ENCODE results near the gene ACTN4.

Gene ACTN4

DNA sequence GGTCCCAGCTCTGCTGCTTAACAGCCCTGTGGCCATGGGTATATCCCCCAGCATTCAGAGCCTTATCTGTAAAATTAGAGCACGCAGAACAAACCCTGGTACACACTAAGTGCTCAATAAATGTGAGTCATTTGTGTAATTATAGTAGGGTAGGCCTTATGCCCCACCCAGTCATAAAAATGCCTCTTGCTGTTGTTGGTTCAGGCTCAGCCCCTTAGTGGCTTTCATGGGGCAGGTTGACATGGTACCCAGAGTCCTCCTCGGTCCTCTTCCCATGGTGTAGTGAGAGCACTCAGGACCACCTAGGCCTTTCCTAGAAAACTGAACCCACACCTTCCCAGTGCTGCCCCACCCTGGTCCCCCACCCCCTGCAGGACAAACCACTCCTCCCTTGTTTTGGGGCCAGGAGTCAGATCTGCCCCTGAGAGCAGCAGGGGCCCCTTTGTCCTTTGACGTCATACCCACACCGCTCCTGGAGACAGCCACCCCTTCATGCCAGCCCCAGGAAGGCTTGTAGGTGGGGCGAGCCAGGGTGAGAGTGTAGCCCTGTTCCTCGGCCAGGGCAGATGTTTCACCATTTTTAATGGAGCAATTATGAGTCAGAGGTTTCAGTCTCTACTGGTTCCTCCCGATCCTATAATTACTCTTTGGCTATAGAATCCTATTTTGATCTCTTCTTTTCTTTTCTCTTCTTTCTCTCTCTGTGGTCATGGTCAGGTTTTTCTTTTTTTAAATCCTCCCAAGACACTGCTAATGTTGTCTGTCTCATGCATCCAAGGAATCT, 36.8 kb downstream of the ACTN4 start:
- Histone ChIP-seq H3K27ac (ENCODE audit: low read depth, low read length) (peak overlapping the region; percentile 80), H3K4ac (ENCODE audit: low read depth, low read length) (peak overlapping the region; percentile 83)
- WGBS (ENCODE audit: extremely low coverage, insufficient coverage, low lambda C conversion rate) = no CpG with 5 or more reads among the region's 7 CpGs

DNA sequence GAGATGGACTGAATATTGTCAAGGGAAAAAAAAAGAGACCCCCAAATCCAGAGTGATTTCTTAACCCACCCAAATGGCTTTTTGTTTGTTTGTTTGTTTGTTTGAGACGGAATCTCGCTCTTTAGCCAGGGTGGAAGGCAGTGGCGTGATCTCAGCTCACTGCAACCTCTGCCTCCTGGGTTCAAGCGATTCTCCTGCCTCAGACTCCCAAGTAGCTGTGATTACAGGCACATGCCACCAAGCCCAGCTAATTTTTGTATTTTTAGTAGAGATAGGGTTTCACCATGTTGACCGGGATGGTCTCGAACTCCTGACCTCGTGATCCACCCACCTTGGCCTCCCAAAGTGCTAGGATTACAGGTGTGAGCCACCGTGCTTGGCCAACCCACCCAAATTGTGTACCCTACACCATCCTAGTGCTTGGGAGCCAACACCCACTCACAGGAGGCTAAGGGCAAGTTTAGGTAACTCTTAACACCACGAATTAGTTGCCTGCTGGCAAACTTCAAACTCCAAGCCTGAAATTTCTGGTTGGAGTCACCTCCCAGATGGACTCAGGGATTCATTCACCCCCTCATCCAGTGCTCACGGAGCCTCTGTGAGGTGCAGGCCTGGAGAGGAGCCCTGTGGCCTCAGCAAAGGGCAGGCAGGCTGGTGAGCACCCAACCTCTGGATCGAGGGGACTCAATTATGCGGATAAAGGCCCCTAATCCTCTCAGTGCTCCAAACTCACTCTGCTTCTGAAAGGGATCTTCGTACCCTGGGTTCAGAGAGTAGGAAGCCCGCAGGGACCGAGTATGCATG, 37.6 kb downstream of the ACTN4 start:
- no peak for DNase-seq
- no peaks in the 10 kb centered on the region for H3K36me3 ChIP-seq (ENCODE audit: control insufficient read depth, insufficient read depth, low read length)
- no peak overlapping the region for H4K5ac ChIP-seq (ENCODE audit: low read length)
- H2BK5ac ChIP-seq (ENCODE audit: low read length) = peak overlapping the region; percentile 30
- H3K27ac ChIP-seq (ENCODE audit: low read depth, low read length) = peak overlapping the region; percentile 80
- no peak overlapping the region for H3K23ac ChIP-seq (ENCODE audit: low read length)
- WGBS (ENCODE audit: extremely low coverage, insufficient coverage, low lambda C conversion rate) = no CpG with 5 or more reads among the region's 15 CpGs
- peak overlapping the region; percentile 41 for H2AK5ac ChIP-seq (ENCODE audit: low read length)
- H3K27me3 ChIP-seq (ENCODE audit: insufficient read depth, low read length, poor library complexity) = no peaks in the 10 kb centered on the region
- H3K4me3 ChIP-seq (ENCODE audit: low read length) = no peak overlapping the region
- peak overlapping the region; percentile 55 for H3K9ac ChIP-seq (ENCODE audit: low read length)
- H3K79me2 ChIP-seq (ENCODE audit: control insufficient read depth, insufficient read depth, low read length) = peaks cover 69% of the 10 kb centered on the region
- peak overlapping the region; percentile 70 for H3K4ac ChIP-seq (ENCODE audit: low read depth, low read length)
- peak overlapping the region; percentile 82 for H3K56ac ChIP-seq (ENCODE audit: low read length)
- H3K4me1 ChIP-seq (ENCODE audit: control insufficient read depth, low read depth, low read length) = peaks cover 33% of the 10 kb centered on the region
- H2BK120ac ChIP-seq (ENCODE audit: low read depth, low read length) = no peak overlapping the region
- H3K79me1 ChIP-seq (ENCODE audit: low read length) = peaks cover 30% of the 10 kb centered on the region
- H2BK15ac ChIP-seq (replicated peaks; ENCODE audit: low read depth) = no peak overlapping the region
- no peak overlapping the region for H4K8ac ChIP-seq (ENCODE audit: low read depth, low read length)
- H3K18ac ChIP-seq (ENCODE audit: low read length) = peak overlapping the region; percentile 42
- H3K4me2 ChIP-seq (ENCODE audit: low read length) = no peak overlapping the region

More for the DNA sequence above, 36.8 kb downstream of the ACTN4 start:
- Histone ChIP-seq H3K9ac (ENCODE audit: low read length) (peak overlapping the region; percentile 48), H4K5ac (ENCODE audit: low read length) (no peak overlapping the region), H4K8ac (ENCODE audit: low read depth, low read length) (peak overlapping the region; percentile 31), H2BK120ac (ENCODE audit: low read depth, low read length) (peak overlapping the region; percentile 30), H3K4me3 (ENCODE audit: low read length) (no peak overlapping the region), H2AK5ac (ENCODE audit: low read length) (peak overlapping the region; percentile 71), H3K27me3 (ENCODE audit: insufficient read depth, low read length, poor library complexity) (no peaks in the 10 kb centered on the region), H3K18ac (ENCODE audit: low read length) (peak overlapping the region; percentile 84), H3K79me2 (ENCODE audit: control insufficient read depth, insufficient read depth, low read length) (peaks cover 71% of the 10 kb centered on the region), H3K23ac (ENCODE audit: low read length) (peak overlapping the region; percentile 4), H2BK5ac (ENCODE audit: low read length) (peak overlapping the region; percentile 62), H2BK15ac (replicated peaks; ENCODE audit: low read depth) (no peak overlapping the region), H3K36me3 (ENCODE audit: control insufficient read depth, insufficient read depth, low read length) (no peaks in the 10 kb centered on the region), H3K56ac (ENCODE audit: low read length) (peak overlapping the region; percentile 71), H3K79me1 (ENCODE audit: low read length) (peaks cover 29% of the 10 kb centered on the region), H3K4me2 (ENCODE audit: low read length) (peak overlapping the region; percentile 1), H3K4me1 (ENCODE audit: control insufficient read depth, low read depth, low read length) (peaks cover 33% of the 10 kb centered on the region)
- peak; percentile 45 for DNase-seq

DNA sequence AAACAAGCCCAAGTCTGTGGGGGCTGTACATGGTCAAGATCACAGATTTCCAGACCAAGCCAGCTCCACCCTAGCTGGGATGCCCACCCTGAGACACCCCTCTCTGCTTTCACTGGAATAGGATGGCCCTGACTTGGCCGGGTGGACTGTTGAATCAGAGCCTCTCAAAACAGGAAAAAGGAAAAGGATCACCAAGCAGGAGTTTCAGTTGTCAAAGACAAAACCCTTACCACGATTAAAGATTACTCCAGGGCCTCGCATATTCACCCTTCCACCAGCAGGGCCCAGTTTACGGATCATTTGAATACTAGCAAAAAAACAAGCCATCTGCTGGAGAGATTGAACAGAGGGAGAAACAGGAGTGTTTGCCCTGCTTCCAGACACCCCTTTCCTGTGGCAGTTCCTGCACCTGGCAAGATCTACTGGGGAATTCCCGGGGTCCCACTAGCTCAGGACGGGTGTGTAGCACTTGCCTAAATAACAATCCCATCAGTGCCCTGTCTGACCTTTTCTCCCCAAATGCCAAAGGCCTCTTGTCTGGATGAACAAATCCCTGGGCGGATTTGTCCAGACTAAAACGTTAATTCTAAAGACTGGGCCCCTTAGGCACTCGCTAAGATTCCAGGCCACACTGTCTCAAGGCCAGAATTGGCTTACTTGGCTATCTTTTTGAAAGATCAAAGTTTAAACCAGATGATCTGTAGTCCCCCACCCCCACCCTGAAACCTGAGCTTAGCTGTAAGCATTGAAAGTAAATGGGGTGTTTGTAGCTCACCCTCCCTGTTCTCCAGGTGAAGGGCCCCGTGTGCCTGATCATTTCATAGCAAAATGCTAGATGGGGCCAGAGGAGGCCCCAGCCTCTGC, 38.4 kb downstream of the ACTN4 start:
- Histone ChIP-seq H3K4ac (ENCODE audit: low read depth, low read length) (peak overlapping the region; percentile 70), H3K27me3 (ENCODE audit: insufficient read depth, low read length, poor library complexity) (no peaks in the 10 kb centered on the region), H3K79me2 (ENCODE audit: control insufficient read depth, insufficient read depth, low read length) (peaks cover 72% of the 10 kb centered on the region), H4K5ac (ENCODE audit: low read length) (no peak overlapping the region), H2AK5ac (ENCODE audit: low read length) (no peak overlapping the region), H3K9ac (ENCODE audit: low read length) (peak overlapping the region; percentile 60), H3K56ac (ENCODE audit: low read length) (peak overlapping the region; percentile 82), H4K8ac (ENCODE audit: low read depth, low read length) (no peak overlapping the region), H2BK5ac (ENCODE audit: low read length) (peak overlapping the region; percentile 31), H3K4me3 (ENCODE audit: low read length) (no peak overlapping the region), H2BK15ac (replicated peaks; ENCODE audit: low read depth) (no peak overlapping the region), H3K36me3 (ENCODE audit: control insufficient read depth, insufficient read depth, low read length) (no peaks in the 10 kb centered on the region), H3K27ac (ENCODE audit: low read depth, low read length) (peak overlapping the region; percentile 64), H3K18ac (ENCODE audit: low read length) (peak overlapping the region; percentile 46), H2BK120ac (ENCODE audit: low read depth, low read length) (no peak overlapping the region), H3K79me1 (ENCODE audit: low read length) (peaks cover 28% of the 10 kb centered on the region), H3K23ac (ENCODE audit: low read length) (no peak overlapping the region), H3K4me1 (ENCODE audit: control insufficient read depth, low read depth, low read length) (peaks cover 33% of the 10 kb centered on the region), H3K4me2 (ENCODE audit: low read length) (no peak overlapping the region)
- peak; percentile 85 for DNase-seq
- no CpG with 5 or more reads among the region's 10 CpGs for WGBS (ENCODE audit: extremely low coverage, insufficient coverage, low lambda C conversion rate)

DNA sequence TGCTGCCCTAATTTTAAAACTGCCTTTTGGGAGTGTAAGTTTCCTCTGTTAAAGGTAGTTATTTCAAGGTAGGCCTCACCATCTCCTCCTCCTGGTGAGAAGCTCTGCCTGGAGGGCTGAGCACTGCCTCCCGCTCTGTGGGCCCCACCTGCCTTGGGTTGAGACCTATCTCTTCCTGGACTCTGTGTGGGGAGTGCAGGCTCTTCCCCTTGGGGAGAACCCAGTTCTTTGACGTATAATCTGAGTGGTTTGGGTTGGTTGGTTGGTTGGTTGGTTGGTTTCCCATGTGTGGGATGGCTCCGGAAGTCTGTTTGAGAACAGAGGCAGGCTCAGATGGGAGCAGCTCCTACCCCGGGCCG, 39.1 kb downstream of the ACTN4 start:
- Histone ChIP-seq H3K23ac (ENCODE audit: low read length) (no peak overlapping the region), H4K8ac (ENCODE audit: low read depth, low read length) (no peak overlapping the region), H2AK5ac (ENCODE audit: low read length) (no peak overlapping the region), H3K4me3 (ENCODE audit: low read length) (no peak overlapping the region), H2BK120ac (ENCODE audit: low read depth, low read length) (no peak overlapping the region), H4K5ac (ENCODE audit: low read length) (no peak overlapping the region), H3K27ac (ENCODE audit: low read depth, low read length) (peak overlapping the region; percentile 64), H3K18ac (ENCODE audit: low read length) (peak overlapping the region; percentile 46), H2BK5ac (ENCODE audit: low read length) (no peak overlapping the region), H3K36me3 (ENCODE audit: control insufficient read depth, insufficient read depth, low read length) (no peaks in the 10 kb centered on the region), H3K9ac (ENCODE audit: low read length) (peak overlapping the region; percentile 60), H3K79me1 (ENCODE audit: low read length) (peaks cover 25% of the 10 kb centered on the region), H3K27me3 (ENCODE audit: insufficient read depth, low read length, poor library complexity) (no peaks in the 10 kb centered on the region), H3K4me1 (ENCODE audit: control insufficient read depth, low read depth, low read length) (peaks cover 33% of the 10 kb centered on the region), H3K79me2 (ENCODE audit: control insufficient read depth, insufficient read depth, low read length) (peaks cover 67% of the 10 kb centered on the region), H3K4me2 (ENCODE audit: low read length) (no peak overlapping the region), H3K56ac (ENCODE audit: low read length) (peak overlapping the region; percentile 73), H2BK15ac (replicated peaks; ENCODE audit: low read depth) (no peak overlapping the region), H3K4ac (ENCODE audit: low read depth, low read length) (no peak overlapping the region)
- no peak for DNase-seq
- no CpG with 5 or more reads among the region's 5 CpGs for WGBS (ENCODE audit: extremely low coverage, insufficient coverage, low lambda C conversion rate)

DNA sequence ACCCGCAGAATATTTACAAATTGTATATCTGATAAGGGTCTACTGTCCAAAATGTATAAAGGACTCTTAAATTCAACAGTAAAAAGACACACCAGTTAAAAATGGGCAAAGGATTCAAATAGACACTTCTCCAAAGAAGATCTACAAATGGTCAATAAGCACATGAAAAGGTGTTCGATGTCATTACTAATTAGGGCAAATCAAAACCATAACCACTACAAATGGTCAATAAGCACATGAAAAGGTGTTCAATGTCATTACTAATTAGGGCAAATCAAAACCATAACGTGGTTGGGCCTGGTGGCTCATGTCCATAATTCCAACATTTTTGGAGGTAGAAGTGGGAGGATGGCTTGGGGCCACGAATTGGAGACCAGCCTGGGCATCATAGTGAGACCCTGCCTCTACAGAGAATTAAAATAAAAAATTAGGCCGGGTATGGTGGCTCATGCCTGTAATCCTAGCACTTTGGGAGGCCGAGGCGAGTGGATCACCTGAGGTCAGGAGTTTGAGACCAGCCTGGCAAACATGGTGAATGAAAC, 40.5 kb downstream of the ACTN4 start:
- H2BK15ac ChIP-seq (replicated peaks; ENCODE audit: low read depth) = no peak overlapping the region
- no CpG with 5 or more reads among the region's 7 CpGs for WGBS (ENCODE audit: extremely low coverage, insufficient coverage, low lambda C conversion rate)
- H2BK5ac ChIP-seq (ENCODE audit: low read length) = no peak overlapping the region
- peaks cover 21% of the 10 kb centered on the region for H3K79me1 ChIP-seq (ENCODE audit: low read length)
- H4K5ac ChIP-seq (ENCODE audit: low read length) = no peak overlapping the region
- peak overlapping the region; percentile 66 for H3K23ac ChIP-seq (ENCODE audit: low read length)
- no peak overlapping the region for H2BK120ac ChIP-seq (ENCODE audit: low read depth, low read length)
- H3K18ac ChIP-seq (ENCODE audit: low read length) = no peak overlapping the region
- H3K79me2 ChIP-seq (ENCODE audit: control insufficient read depth, insufficient read depth, low read length) = peaks cover 68% of the 10 kb centered on the region
- no peak overlapping the region for H4K8ac ChIP-seq (ENCODE audit: low read depth, low read length)
- H3K9ac ChIP-seq (ENCODE audit: low read length) = no peak overlapping the region
- H3K4ac ChIP-seq (ENCODE audit: low read depth, low read length) = no peak overlapping the region
- no peak overlapping the region for H3K27ac ChIP-seq (ENCODE audit: low read depth, low read length)
- H3K27me3 ChIP-seq (ENCODE audit: insufficient read depth, low read length, poor library complexity) = no peaks in the 10 kb centered on the region
- H3K56ac ChIP-seq (ENCODE audit: low read length) = no peak overlapping the region
- H3K4me3 ChIP-seq (ENCODE audit: low read length) = no peak overlapping the region
- peaks cover 30% of the 10 kb centered on the region for H3K4me1 ChIP-seq (ENCODE audit: control insufficient read depth, low read depth, low read length)
- H2AK5ac ChIP-seq (ENCODE audit: low read length) = no peak overlapping the region
- no peaks in the 10 kb centered on the region for H3K36me3 ChIP-seq (ENCODE audit: control insufficient read depth, insufficient read depth, low read length)
- H3K4me2 ChIP-seq (ENCODE audit: low read length) = no peak overlapping the region
- DNase-seq = no peak
